ENCODE data around the gene PTPRE.

GRCh38 chr10:127896590-127896989 lies 10.3 kb upstream of the PTPRE start:
- TF ChIP-seq ZNF274 (IDR thresholded peaks at IDR 0.05; ENCODE audit: low read depth, low read length) (no peak), POLR2AphosphoS5 (IDR thresholded peaks at IDR 0.05; ENCODE audit: low read depth, low read length) (no peak), CTCF (IDR thresholded peaks at IDR 0.05 in 2 of 3, conservative IDR thresholded peaks at IDR 0.05 in 1 of 3; ENCODE audit: borderline replicate concordance in 1 of 3, insufficient read depth in 1 of 3, low read depth in 2 of 3, low read length in 2 of 3) (no peak), SIN3A (IDR thresholded peaks at IDR 0.05; ENCODE audit: low read depth) (no peak), SP1 (IDR thresholded peaks at IDR 0.05; ENCODE audit: low read depth) (no peak), EZH2phosphoT487 (IDR thresholded peaks at IDR 0.05; ENCODE audit: borderline replicate concordance) (no peak), EGR1 (IDR thresholded peaks at IDR 0.05; ENCODE audit: low read depth) (no peak), EZH2 (IDR thresholded peaks at IDR 0.05) (no peak)

Measured in HCT116 (cell line).